Mucosa of stomach (tissue), 1 donor: ENCODE data around the gene CYTH4.

ENCODE experiments used
- H3K27me3 ChIP-seq: one replicate; pipeline ENCODE4 v1.7.0; 2013; ENCODE audit warnings: mild to moderate bottlenecking, low read length; ENCODE audit not compliant: control insufficient read depth, insufficient read depth
- H3K36me3 ChIP-seq: one replicate; pipeline ENCODE4 v1.7.0; 2013; ENCODE audit warnings: low read length; ENCODE audit not compliant: control insufficient read depth, insufficient read depth
- H3K4me1 ChIP-seq: one replicate; pipeline ENCODE4 v1.7.0; 2013; ENCODE audit warnings: mild to moderate bottlenecking, low read length; ENCODE audit not compliant: control insufficient read depth, insufficient read depth
- H3K4me3 ChIP-seq: one replicate; pipeline ENCODE4 v1.7.0; 2013; ENCODE audit warnings: low read length
- H3K9ac ChIP-seq: one replicate; pipeline ENCODE4 v1.7.0; 2013; ENCODE audit warnings: mild to moderate bottlenecking, low read length, moderate library complexity
- H3K9me3 ChIP-seq: one replicate; pipeline ENCODE4 v1.7.0; 2013; ENCODE audit warnings: mild to moderate bottlenecking, low read length, moderate library complexity; ENCODE audit not compliant: control insufficient read depth
- donor health status: Pancreatic carcinoma.

The CYTH4 gene

DNA sequence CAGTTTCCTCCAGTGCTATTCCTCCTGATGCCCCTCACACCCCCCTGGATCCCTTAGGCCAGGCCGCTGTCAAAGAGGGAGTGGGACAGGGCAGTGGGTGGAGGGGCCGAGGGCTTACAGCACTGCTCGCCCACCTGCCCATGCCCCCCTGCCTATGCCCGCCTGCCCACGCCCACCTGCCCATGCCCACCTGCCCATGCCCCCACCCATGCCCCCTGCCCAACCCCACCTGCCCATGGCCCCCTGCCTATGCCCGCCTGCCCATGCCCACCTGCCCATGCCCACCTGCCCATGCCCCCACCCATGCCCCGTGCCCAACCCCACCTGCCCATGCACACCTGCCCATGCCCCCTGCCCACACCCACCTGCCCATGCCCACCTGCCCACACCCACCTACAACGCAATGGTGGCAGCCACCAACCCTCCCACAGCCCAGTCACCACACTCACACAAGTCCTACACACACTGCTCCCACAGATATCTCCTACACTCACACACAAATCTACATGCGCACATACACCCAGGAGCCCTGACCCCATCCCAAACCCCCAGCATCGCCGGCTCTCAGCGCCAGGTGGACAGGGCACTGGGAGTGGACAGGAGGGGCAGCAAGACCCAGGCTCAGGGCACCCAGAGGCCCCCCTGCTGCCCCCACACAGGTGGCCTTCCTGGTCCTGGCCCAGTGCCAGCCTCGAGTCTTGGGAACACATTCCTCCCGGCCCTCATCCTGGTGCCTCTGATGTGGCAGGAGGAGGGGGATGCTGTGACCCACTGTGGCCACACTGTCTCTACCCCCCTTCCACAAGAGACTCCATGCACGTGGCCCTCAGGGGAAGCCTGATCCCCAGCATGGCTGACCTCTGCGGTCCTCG is 61.8 kb downstream of the CYTH4 start:
- H3K4me1 ChIP-seq: peaks cover 17% of the 10 kb centered on the region
- H3K9ac ChIP-seq: no peak overlapping the region
- H3K36me3 ChIP-seq: no peaks in the 10 kb centered on the region
- H3K4me3 ChIP-seq: no peak overlapping the region
- H3K9me3 ChIP-seq: no peaks in the 10 kb centered on the region
- no peaks in the 10 kb centered on the region for H3K27me3 ChIP-seq

DNA sequence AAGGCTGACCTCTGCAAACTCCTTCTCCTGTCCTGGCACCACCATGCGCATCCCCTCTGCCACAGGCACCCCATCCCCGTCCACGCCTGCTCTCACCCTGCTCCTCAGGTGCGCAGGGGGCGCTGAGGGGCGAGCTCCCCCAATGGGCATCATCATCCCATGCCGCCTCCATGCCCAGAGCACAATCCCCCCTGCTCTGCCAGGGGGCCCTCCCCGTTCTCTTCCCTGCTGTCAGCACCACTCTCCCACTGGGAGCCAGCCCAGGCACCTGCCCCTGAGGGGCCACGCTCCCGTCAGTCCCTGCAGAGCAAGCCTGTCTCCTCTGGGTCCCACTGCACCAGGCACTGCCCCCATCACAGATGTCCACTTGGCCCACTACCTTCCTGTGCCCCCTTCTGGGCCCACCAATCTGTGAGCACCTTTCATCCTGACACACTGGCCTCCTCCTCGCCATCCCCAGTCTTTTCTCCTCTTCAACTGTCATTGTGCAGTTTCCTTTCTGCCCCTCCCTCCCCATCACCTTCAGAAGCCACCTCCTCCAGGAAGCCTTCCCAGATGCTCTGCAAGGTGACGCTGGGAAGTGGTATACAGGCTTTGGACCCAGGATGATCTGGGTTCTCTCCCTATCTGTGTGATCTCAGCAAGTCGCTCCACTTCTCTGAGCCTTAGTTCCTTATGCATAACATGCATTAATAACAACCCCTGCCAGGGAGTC is 62.6 kb downstream of the CYTH4 start:
- Histone ChIP-seq H3K27me3 (no peaks in the 10 kb centered on the region), H3K4me3 (no peak overlapping the region), H3K36me3 (no peaks in the 10 kb centered on the region), H3K4me1 (peaks cover 13% of the 10 kb centered on the region), H3K9ac (no peak overlapping the region), H3K9me3 (no peaks in the 10 kb centered on the region)

DNA sequence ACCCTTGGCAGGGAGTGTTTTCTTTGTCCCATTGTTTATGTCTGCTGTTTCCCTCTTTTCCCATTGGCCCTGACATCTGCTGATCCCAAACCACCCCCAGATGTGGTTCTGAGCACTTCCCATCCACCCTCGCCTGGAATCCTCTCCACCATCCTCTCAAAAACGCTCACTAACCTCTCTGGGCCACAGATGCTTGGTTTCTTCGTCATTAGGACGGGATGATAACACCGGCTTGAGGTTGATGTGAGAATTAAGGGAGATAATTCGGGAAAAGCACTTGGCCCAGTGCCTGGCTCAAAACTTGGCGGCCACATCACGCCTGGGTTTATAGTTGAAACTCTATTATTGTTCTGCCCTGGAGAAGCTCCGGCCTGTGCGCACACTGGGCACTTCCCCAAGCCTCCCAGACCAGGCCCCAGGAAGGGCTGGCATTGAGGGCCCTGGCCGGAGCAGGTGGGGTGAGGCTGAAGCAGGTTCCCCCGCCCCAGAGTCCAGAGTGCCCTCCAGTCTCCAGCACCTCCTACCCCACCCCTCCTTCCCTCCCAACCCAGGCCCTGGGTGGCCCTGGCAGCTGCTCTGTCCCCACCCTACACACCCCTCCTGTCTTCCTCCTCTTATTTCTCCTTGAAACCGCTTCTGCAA is 63.7 kb downstream of the CYTH4 start:
- Histone ChIP-seq H3K9me3 (no peaks in the 10 kb centered on the region), H3K27me3 (no peaks in the 10 kb centered on the region), H3K4me1 (peaks cover 13% of the 10 kb centered on the region), H3K4me3 (no peak overlapping the region), H3K9ac (peak overlapping the region; percentile 9), H3K36me3 (no peaks in the 10 kb centered on the region)

DNA sequence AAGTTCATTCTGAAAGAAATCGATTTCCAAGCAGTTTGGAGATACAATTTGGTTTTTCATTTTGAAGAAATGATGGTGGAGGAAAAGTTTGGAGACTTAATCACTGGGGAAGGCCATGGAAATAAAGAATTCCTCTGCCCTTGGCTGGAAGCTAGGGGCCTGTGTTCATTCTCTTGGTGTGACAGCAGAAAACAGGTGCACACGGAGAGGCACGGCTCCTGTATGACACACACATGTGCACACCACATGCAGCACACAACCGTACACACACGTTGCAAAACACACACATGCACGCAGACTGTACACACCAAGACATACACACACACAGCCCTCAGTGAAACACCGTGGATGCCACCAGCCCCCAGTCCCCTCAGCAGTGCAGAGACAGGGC is 64.2 kb downstream of the CYTH4 start:
- no peaks in the 10 kb centered on the region for H3K36me3 ChIP-seq
- peaks cover 13% of the 10 kb centered on the region for H3K4me1 ChIP-seq
- no peaks in the 10 kb centered on the region for H3K27me3 ChIP-seq
- no peak overlapping the region for H3K9ac ChIP-seq
- no peaks in the 10 kb centered on the region for H3K9me3 ChIP-seq
- no peak overlapping the region for H3K4me3 ChIP-seq

DNA sequence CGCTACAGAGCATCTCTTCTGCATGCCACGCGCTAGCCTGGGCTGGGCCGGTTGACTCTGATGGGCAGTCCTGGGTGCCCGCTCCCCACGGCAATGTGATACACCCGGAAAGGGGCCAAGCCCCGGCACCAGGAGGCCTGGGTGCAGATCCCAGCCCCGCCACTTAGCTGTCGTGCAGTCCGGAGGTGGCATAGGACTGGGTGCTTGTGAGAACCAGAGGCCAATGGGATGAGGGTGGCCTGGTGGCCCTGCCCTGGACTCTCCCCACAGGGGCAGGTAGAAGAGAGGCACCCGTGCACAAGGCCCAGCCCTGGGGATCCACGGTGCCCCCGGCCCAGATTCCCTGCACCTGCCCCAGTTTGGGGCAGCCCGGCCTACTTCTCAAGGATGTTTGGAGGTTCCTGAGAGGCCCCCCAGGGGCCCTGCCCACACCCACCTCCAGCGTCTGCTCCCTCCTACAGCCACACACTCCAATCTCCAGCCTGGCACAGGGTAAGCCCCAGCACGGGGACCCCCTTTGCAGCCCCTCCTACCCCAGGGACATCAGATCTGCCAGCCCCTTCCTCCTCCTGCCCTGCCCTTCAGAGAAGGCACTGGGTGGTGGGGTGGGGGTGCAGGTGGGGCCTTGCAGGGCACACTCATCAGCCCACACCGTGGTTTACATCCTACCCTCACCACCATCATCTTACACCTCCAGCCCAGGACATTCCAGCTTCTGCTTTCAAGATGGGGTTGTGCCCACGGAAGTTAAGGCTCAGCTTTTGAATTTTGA is 66.9 kb downstream of the CYTH4 start:
- Histone ChIP-seq H3K4me1 (peaks cover 13% of the 10 kb centered on the region), H3K4me3 (no peak overlapping the region), H3K9ac (no peak overlapping the region), H3K36me3 (no peaks in the 10 kb centered on the region), H3K27me3 (no peaks in the 10 kb centered on the region), H3K9me3 (no peaks in the 10 kb centered on the region)

DNA sequence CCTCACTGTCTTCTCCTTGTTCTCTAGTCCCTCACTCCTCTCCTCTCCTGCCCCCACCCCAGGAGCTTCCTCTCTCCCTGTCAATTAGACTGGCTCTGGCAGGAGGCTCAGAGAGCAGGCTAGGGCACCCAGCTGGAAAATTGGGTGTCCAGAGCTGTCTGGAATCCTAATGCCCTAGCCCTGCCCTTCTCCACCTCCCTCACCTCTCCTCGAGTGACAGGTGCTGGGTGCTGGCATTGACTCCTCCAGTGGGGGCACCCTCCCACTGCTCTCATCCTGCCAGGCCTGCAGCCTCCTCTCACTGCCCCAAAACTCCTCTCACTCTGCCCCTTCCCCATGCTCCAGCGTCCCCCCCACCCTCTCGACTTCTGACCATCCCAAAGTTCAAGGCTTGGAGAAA is 68.9 kb downstream of the CYTH4 start:
- Histone ChIP-seq H3K9ac (no peak overlapping the region), H3K36me3 (no peaks in the 10 kb centered on the region), H3K4me1 (peaks cover 5% of the 10 kb centered on the region), H3K4me3 (no peak overlapping the region), H3K9me3 (no peaks in the 10 kb centered on the region), H3K27me3 (peaks cover 3% of the 10 kb centered on the region)

DNA sequence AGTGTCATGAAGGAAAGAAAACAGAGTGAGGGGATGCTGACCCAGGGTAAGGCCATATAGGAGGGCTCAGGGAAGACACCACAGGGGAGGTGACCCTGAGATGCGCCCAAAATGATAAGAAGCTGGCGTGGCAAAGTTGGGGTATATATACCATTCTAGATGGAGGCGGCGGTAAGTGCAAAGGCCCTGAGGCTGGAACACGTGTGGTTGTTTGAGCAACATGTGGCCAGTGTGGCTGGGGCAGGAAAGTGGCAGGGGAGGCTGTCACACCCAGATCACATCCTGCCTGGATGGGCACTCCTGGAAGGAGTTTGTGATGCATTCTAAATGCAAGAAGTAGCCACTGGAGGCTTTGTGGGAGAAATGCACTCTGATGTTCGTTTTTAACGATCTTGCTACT is 70.2 kb downstream of the CYTH4 start:
- Histone ChIP-seq H3K27me3 (peaks cover 3% of the 10 kb centered on the region), H3K36me3 (no peaks in the 10 kb centered on the region), H3K4me3 (no peak overlapping the region), H3K4me1 (no peaks in the 10 kb centered on the region), H3K9me3 (no peaks in the 10 kb centered on the region), H3K9ac (no peak overlapping the region)

DNA sequence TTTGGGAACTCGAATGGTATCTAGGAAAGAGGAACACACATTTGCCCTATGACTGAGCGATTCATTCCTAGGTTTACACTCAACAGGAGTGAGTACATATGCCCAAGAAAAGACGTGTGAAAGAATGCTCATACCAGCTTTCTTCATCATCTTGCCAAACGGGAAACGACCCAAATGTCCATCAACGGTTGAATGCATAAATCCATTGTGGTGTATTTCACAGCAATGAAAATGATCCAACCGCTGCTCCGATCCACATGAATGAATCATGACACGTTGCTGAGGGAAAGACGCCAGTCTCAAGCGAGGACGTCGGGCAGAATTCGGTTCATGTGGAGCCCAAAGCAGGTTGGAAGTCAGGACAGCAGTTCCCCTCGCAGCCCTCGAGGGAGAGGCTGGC is 71.5 kb downstream of the CYTH4 start:
- Histone ChIP-seq H3K9ac (no peak overlapping the region), H3K27me3 (peaks cover 3% of the 10 kb centered on the region), H3K4me3 (no peak overlapping the region)

DNA sequence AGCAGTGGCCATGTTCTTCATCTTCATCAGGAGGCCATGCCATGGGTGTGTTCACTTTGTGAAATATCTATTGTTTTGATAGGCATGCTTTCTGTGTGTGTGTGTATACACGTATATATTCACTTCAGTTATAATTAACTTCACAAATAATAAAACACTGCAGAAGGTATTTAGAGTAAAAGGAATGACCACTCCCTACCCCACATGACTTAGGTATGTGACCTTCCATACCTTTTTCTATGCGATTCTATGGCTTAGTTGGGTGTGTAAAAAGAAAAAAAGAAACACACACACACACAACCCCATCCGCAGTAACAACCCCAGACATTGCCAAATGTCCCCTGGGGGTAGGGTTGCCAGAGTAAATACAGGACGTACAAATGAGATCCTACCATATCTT is 72.0 kb downstream of the CYTH4 start:
- Histone ChIP-seq H3K4me1 (no peaks in the 10 kb centered on the region), H3K36me3 (no peaks in the 10 kb centered on the region), H3K27me3 (peaks cover 3% of the 10 kb centered on the region), H3K9me3 (no peaks in the 10 kb centered on the region), H3K9ac (no peak overlapping the region), H3K4me3 (no peak overlapping the region)

More for the DNA sequence above, 71.5 kb downstream of the CYTH4 start:
- no peaks in the 10 kb centered on the region for H3K4me1 ChIP-seq
- H3K9me3 ChIP-seq: no peaks in the 10 kb centered on the region
- no peaks in the 10 kb centered on the region for H3K36me3 ChIP-seq

DNA sequence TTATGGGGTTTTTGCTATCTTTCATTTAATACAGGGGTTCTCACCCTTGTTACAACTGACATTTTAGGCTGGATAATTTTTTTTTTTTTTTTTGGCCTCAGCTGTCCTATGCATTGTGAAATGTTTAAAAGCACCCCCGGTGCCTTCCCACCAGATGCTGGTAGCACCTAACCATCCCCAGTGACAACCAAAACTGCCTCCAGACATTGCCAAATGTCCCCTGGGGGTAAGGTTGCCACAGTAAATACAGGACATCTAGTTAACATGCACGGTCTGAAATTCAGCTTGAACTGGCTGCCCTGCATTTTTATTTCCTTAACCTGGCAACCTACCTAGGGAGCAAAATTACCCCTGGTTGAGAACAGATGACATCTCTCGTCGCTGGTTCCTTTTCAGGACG is 72.4 kb downstream of the CYTH4 start:
- Histone ChIP-seq H3K9ac (no peak overlapping the region), H3K36me3 (no peaks in the 10 kb centered on the region), H3K27me3 (peaks cover 3% of the 10 kb centered on the region), H3K4me3 (no peak overlapping the region), H3K9me3 (no peaks in the 10 kb centered on the region), H3K4me1 (no peaks in the 10 kb centered on the region)

DNA sequence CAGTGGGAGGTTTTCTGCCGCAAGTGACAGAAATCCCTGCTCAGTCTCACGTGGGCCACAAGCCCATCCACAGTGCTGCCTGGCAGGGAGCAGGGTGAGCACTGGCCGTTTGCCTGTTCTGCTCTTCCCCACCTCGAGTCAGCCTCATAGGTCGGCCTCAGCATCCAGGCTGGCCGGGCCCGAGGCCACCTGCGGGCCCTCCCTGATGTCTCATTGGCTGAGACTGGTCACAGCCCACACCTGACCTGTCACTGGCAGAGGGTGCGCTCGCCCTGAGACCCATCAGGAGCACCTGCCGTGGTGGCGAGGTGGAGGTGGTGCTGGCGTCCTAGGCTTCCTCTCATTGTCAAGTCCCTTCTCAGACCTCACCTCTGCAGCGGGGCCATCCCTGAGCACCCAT is 72.9 kb downstream of the CYTH4 start:
- Histone ChIP-seq H3K9me3 (no peaks in the 10 kb centered on the region), H3K4me1 (no peaks in the 10 kb centered on the region), H3K27me3 (peaks cover 3% of the 10 kb centered on the region), H3K4me3 (no peak overlapping the region), H3K36me3 (no peaks in the 10 kb centered on the region), H3K9ac (no peak overlapping the region)
